B cell (primary cell): ENCODE measurements around the gene FOSB. TPM values are rescaled to one million over a fixed set of nuclear protein-coding genes. Genes with fewer than 3 reads are reported as not detected.

Experiments
- ATAC-seq: fragments of 200-7000 bp; cut with Tn5 transposase; one replicate; pipeline ENCODE4 v1.10.0; 2021; ENCODE audit warnings: low read depth, mild to moderate bottlenecking, moderate number of reproducible peaks, moderate library complexity
- CTCF ChIA-PET: fragments of 350-600 bp; sonication (Branson Sonifier 250); formaldehyde crosslinking; loops from one replicate; lab custom pipeline; 2021; ENCODE audit warnings: antibody characterized with exemption, inconsistent platforms; lab: Charles Lee
- POLR2A ChIA-PET: fragments of 350-600 bp; sonication (Branson Sonifier 250); formaldehyde crosslinking; loops from one replicate; lab custom pipeline; 2021; ENCODE audit warnings: antibody characterized with exemption; lab: Charles Lee
- DNase-seq: peaks from one replicate; pipeline ENCODE4 v3.0.0; 2013
- H2AFZ ChIP-seq: 2 replicates; pipeline ENCODE4 v1.6.1; 2012; ENCODE audit warnings: mild to moderate bottlenecking, low read depth, low read length; ENCODE audit not compliant: insufficient read depth, poor library complexity, severe bottlenecking
- H3K27ac ChIP-seq, 2 donors: 1 replicate in 1 of 2; 2 replicates in 1 of 2; pipeline ENCODE4 v1.5.1; 2012 to 2013; ENCODE audit warnings: low read length in 2 of 2, mild to moderate bottlenecking in 2 of 2, moderate library complexity in 1 of 2
- H3K27me3 ChIP-seq, 4 experiments: fragments of 200-600 bp in 1 of 4; sonication (generic) in 1 of 4; replicated peaks in 1 of 4; 1 replicate in 2 of 4; 2 replicates in 2 of 4; pipeline versions ENCODE4 v1.6.1 to v1.7.0; 2013 to 2016; ENCODE audit warnings: low read length in 3 of 4, mild to moderate bottlenecking in 2 of 4, mixed read lengths in 1 of 4, moderate library complexity in 1 of 4; ENCODE audit not compliant: insufficient read depth in 4 of 4, control insufficient read depth in 3 of 4; ENCODE audit errors: control extremely low read depth in 1 of 4
- H3K36me3 ChIP-seq, 2 experiments: replicated peaks in 1 of 2; 1 replicate in 1 of 2; 2 replicates in 1 of 2; pipeline versions ENCODE4 v1.6.1 to v1.7.1; 2013; ENCODE audit warnings: low read length in 1 of 2; ENCODE audit not compliant: insufficient read depth in 2 of 2, control insufficient read depth in 1 of 2; ENCODE audit errors: control extremely low read depth in 1 of 2, extremely low read depth in 1 of 2
- H3K4me1 ChIP-seq, 2 donors: fragments of 200-600 bp in 1 of 2; sonication (generic) in 1 of 2; 1 replicate in 1 of 2; 2 replicates in 1 of 2; pipeline versions ENCODE4 v1.5.1 to v1.6.1; 2013 to 2017; ENCODE audit warnings: low read length in 2 of 2; ENCODE audit not compliant: control insufficient read depth in 2 of 2, insufficient read depth in 2 of 2
- H3K4me2 ChIP-seq: replicated peaks from 2 replicates; pipeline ENCODE3; 2012; ENCODE audit warnings: mild to moderate bottlenecking, low read depth, low read length; ENCODE audit not compliant: poor library complexity, severe bottlenecking
- H3K4me3 ChIP-seq, 5 experiments: fragments of 200-600 bp in 1 of 5; sonication (generic) in 1 of 5; 1 replicate in 3 of 5; 2 replicates in 2 of 5; pipeline versions ENCODE4 v1.5.1 to v1.7.0; 2011 to 2016; ENCODE audit warnings: low read length in 4 of 5, mild to moderate bottlenecking in 4 of 5, low read depth in 2 of 5, control low read depth in 1 of 5, moderate library complexity in 1 of 5; ENCODE audit not compliant: insufficient read depth in 1 of 5; ENCODE audit errors: control extremely low read depth in 1 of 5, extremely low read depth in 1 of 5
- H3K79me2 ChIP-seq: fragments of 200-600 bp; sonication (generic); one replicate; pipeline ENCODE4 v1.6.0; 2016; ENCODE audit warnings: low read length; ENCODE audit not compliant: control insufficient read depth, insufficient read depth
- H3K9ac ChIP-seq: fragments of 200-600 bp; sonication (generic); 2 replicates; pipeline ENCODE4 v1.6.1; 2017; ENCODE audit warnings: mild to moderate bottlenecking, low read length, moderate library complexity
- H3K9me3 ChIP-seq, 3 donors: one replicate each; pipeline versions ENCODE4 v1.6.1 to v1.7.1; 2013; ENCODE audit warnings: low read length in 2 of 3; ENCODE audit not compliant: control insufficient read depth in 2 of 3, insufficient read depth in 1 of 3; ENCODE audit errors: control extremely low read depth in 1 of 3
- H4K20me1 ChIP-seq: 2 replicates; pipeline ENCODE4 v1.6.0; 2012; ENCODE audit warnings: mild to moderate bottlenecking, low read length; ENCODE audit not compliant: insufficient read depth, control insufficient read depth, poor library complexity, severe bottlenecking
- H3K27ac Mint-ChIP-seq: one replicate; pipeline ENCODE4 v1.8.0; 2021; ENCODE audit warnings: mixed read lengths
- H3K27me3 Mint-ChIP-seq: one replicate; pipeline ENCODE4 v1.8.0; 2021; ENCODE audit warnings: mixed read lengths
- H3K4me1 Mint-ChIP-seq: one replicate; pipeline ENCODE4 v1.8.0; 2021; ENCODE audit warnings: mixed read lengths
- H3K4me3 Mint-ChIP-seq: one replicate; pipeline ENCODE4 v1.8.0; 2021; ENCODE audit warnings: mixed read lengths
- H3K9me3 Mint-ChIP-seq: one replicate; pipeline ENCODE4 v1.8.0; 2022; ENCODE audit warnings: mixed read lengths; ENCODE audit not compliant: insufficient read depth
- CTCF ChIP-seq: fragments of 200-600 bp; IDR thresholded peaks from one replicate; pipeline ENCODE4 v1.8.0; 2022; ENCODE audit warnings: antibody characterized with exemption, mild to moderate bottlenecking
- EZH2 ChIP-seq: IDR thresholded peaks from 2 replicates; pipeline ENCODE4 v1.6.1; 2012; ENCODE audit warnings: borderline replicate concordance, low read depth, mild to moderate bottlenecking, moderate library complexity, low read length; ENCODE audit not compliant: insufficient read depth, poor library complexity, severe bottlenecking
- WGBS: methylation state at CpG from one replicate; pipeline ENCODE4 v1.1.5; 2013; ENCODE audit warnings: missing lambda C conversion rate; ENCODE audit not compliant: insufficient coverage; 5-methylcytosine and 5-hydroxymethylcytosine counted together
- intact Hi-C: fragments of 100-400 bp; cut with micrococcal nuclease; formaldehyde crosslinking; loops from one replicate; pipeline ENCODE4 v1.10.0; 2022
- polyA plus RNA-seq: library from polyadenylated mRNA; depleted of rRNA; stranded (reverse); fragments of >200 nt; gene quantifications from 2 replicates; pipeline ENCODE4 v1.2.3, GENCODE V29; 2012
- total RNA-seq, 2 donors: library from RNA; stranded (reverse); fragments of 120-200 nt in 1 of 2; gene quantifications; 1 replicate in 1 of 2; 2 replicates in 1 of 2; pipeline versions ENCODE4 v1.2.3 to v1.2.4, GENCODE V29; 2013 to 2022

The FOSB gene
- total and polyA plus RNA-seq, 2 donors (not counting 1 experiment from before 2014, with no cell fraction given), result 39.6 to 2,860 TPM

GRCh38 chr19:45485305-45486077 is 17.7 kb downstream of the FOSB start:
- ATAC-seq (peak; percentile 99), DNase-seq (peak; percentile 96)
- Histone ChIP-seq H2AFZ (peak overlapping the region; percentile 81), H3K4me2 (peak overlapping the region; percentile 92), H3K27ac (no peak overlapping the region), H3K27me3 (no peaks in the 10 kb centered on the region), H3K36me3 (no peaks in the 10 kb centered on the region), H3K4me3 (peak overlapping the region; percentile 38 to 80 (median 63)), H3K9me3 (no peaks in the 10 kb centered on the region), H3K79me2 (no peaks in the 10 kb centered on the region), H3K4me1 (peaks cover 3 to 9% of the 10 kb centered on the region in 2 donors), H3K9ac (peak overlapping the region; percentile 75), H4K20me1 (no peaks in the 10 kb centered on the region)
- ChIA-PET CTCF (interaction anchor here (0.7 to 6.6 kb wide), 35 partner anchors 7 to 156 kb away, joined by 3 to 99 read pairs (median 4); partner anchors contain the start of genes ERCC1, FOSB, PPM1N and PPP1R13L), POLR2A (interaction anchor here (0.6 to 1.6 kb wide), 6 partner anchors 16 to 1626 kb away, joined by 3 to 10 read pairs (median 5); no protein-coding TSS in a partner anchor)
- WGBS, result under 1% methylated on average over 30 of the region's 35 CpGs
- H3K27me3 Mint-ChIP-seq, result no peaks in the 10 kb centered on the region
- H3K27ac Mint-ChIP-seq, result peak overlapping the region; percentile 76
- intact Hi-C loops, result loop anchor here (1.0 to 10.0 kb wide), 7 partner anchors 17 to 241 kb away; partner anchors contain the start of genes EXOC3L2 and PPP1R13L
- TF ChIP-seq EZH2 (no peak), CTCF (peak; percentile 92)
- no peaks in the 10 kb centered on the region for H3K9me3 Mint-ChIP-seq
- H3K4me3 Mint-ChIP-seq, result peak overlapping the region; percentile 95
- peaks cover 11% of the 10 kb centered on the region for H3K4me1 Mint-ChIP-seq

- Histone ChIP-seq H3K27me3 (peaks cover 0 to 15% (median 7%) of the 10 kb centered on the region in 4 experiments), H3K4me3 (no peak overlapping the region), H3K27ac (no peak overlapping the region), H3K9ac (no peak overlapping the region), H3K9me3 (peaks cover 0 to 11% (median 0%) of the 10 kb centered on the region in 3 donors), H3K79me2 (no peaks in the 10 kb centered on the region), H3K36me3 (no peaks in the 10 kb centered on the region), H3K4me2 (no peak overlapping the region), H3K4me1 (peaks cover 15 to 22% of the 10 kb centered on the region in 2 donors), H2AFZ (no peak overlapping the region), H4K20me1 (no peaks in the 10 kb centered on the region)
- Mint-ChIP-seq H3K4me1 (peaks cover 18% of the 10 kb centered on the region), H3K9me3 (no peaks in the 10 kb centered on the region), H3K27ac (no peak overlapping the region), H3K4me3 (no peak overlapping the region), H3K27me3 (peaks cover 9% of the 10 kb centered on the region)
- no peak for DNase-seq
- TF ChIP-seq EZH2, result no peak
- no peak for TF ChIP-seq CTCF
- ChIA-PET CTCF (interaction anchor here (0.8 to 6.6 kb wide), 6 partner anchors 9 to 86 kb away, joined by 3 to 99 read pairs (median 8); no protein-coding TSS in a partner anchor), POLR2A (no interaction called here)
- 95% methylated on average over 13 of the region's 15 CpGs for WGBS
- no peak for ATAC-seq
- intact Hi-C loops, result loop anchor here (10.0 kb wide), 1 partner anchor 244 kb away; the partner anchor contains the start of gene EXOC3L2
These were observed 20.9 kb downstream of the FOSB start for GRCh38 chr19:45488708-45489107.
